ENCODE measurements around the gene TCTN1. TPM values are rescaled to one million over a fixed set of nuclear protein-coding genes. Genes with fewer than 3 reads are reported as not detected.

TCTN1 gene
- total and polyA plus RNA-seq, 2 donors (not counting 3 experiments of a cell fraction or from before 2014, with no cell fraction given) = 21.1 to 23.3 TPM

Small RNA genes lying within 50 kb of the gene (small RNA-seq; reads per million reads assigned to genes)
- not detected for gene RN7SL387P (ENCODE audit: insufficient read depth, insufficient read length, low read depth, low replicate concordance)

Other genes starting within 250 kb of the TCTN1 start
- 76.6 and 89.0 TPM in 2 replicates for gene ANAPC7, start 210.4 kb upstream of the TCTN1 start, total RNA-seq
- gene ANAPC7, start 210.4 kb upstream of the TCTN1 start, polyA plus RNA-seq = 54.2 and 56.0 TPM in 2 replicates
- 304 and 308 TPM in 2 replicates for gene ARPC3, start 163.8 kb upstream of the TCTN1 start, total RNA-seq
- gene ARPC3, start 163.8 kb upstream of the TCTN1 start, polyA plus RNA-seq = 36.8 and 92.8 TPM in 2 replicates
- 25.0 and 29.6 TPM in 2 replicates for gene GPN3, start 145.9 kb upstream of the TCTN1 start, total RNA-seq
- 17.8 and 26.6 TPM in 2 replicates for gene GPN3, start 145.9 kb upstream of the TCTN1 start, polyA plus RNA-seq
- 7.9 and 11.7 TPM in 2 replicates for gene FAM216A, start 145.3 kb upstream of the TCTN1 start, total RNA-seq
- gene FAM216A, start 145.3 kb upstream of the TCTN1 start, polyA plus RNA-seq = 11.6 and 12.4 TPM in 2 replicates
- gene VPS29, start 112.0 kb upstream of the TCTN1 start, total RNA-seq = 147 and 155 TPM in 2 replicates
- 111 and 138 TPM in 2 replicates for gene VPS29, start 112.0 kb upstream of the TCTN1 start, polyA plus RNA-seq
- 0.15 TPM in 1 of 2 replicates, not detected in the other for gene RAD9B, start 111.8 kb upstream of the TCTN1 start, total RNA-seq
- gene RAD9B, start 111.8 kb upstream of the TCTN1 start, polyA plus RNA-seq = 0.08 and 0.11 TPM in 2 replicates
- gene PPTC7, start 30.8 kb upstream of the TCTN1 start, total RNA-seq = 15.2 and 17.0 TPM in 2 replicates
- 6.8 and 8.4 TPM in 2 replicates for gene PPTC7, start 30.8 kb upstream of the TCTN1 start, polyA plus RNA-seq
- gene HVCN1, start 75.0 kb downstream of the TCTN1 start, total RNA-seq = 3.7 and 4.8 TPM in 2 replicates
- 6.3 and 8.4 TPM in 2 replicates for gene HVCN1, start 75.0 kb downstream of the TCTN1 start, polyA plus RNA-seq
- 139 and 140 TPM in 2 replicates for gene PPP1CC, start 128.8 kb downstream of the TCTN1 start, total RNA-seq
- gene PPP1CC, start 128.8 kb downstream of the TCTN1 start, polyA plus RNA-seq = 56.5 and 67.1 TPM in 2 replicates
- not detected in 2 replicates for gene CCDC63, start 232.9 kb downstream of the TCTN1 start, total RNA-seq
- not detected in 2 replicates for gene CCDC63, start 232.9 kb downstream of the TCTN1 start, polyA plus RNA-seq